K562 (cell line): ENCODE results near the gene UBE2U. TPM values are rescaled to one million over a fixed set of nuclear protein-coding genes. Genes with fewer than 3 reads are reported as not detected.

Source experiments
- ATAC-seq: fragments of 200-7000 bp; cut with Tn5 transposase; 3 replicates; pipeline ENCODE4 v1.9.1; 2020; ENCODE audit warnings: moderate library complexity
- BruUV-seq: library from RNA; stranded (reverse); fragments of 400-500 nt; replicated peaks from 2 replicates; lab custom pipeline; 2021; lab: Mats Ljungman, UMichigan
- CTCF ChIA-PET: fragments of 300-600 bp; formaldehyde crosslinking; extraction: SDS; loops from one replicate; lab custom pipeline; 2021; ENCODE audit warnings: low intra/inter-chr PET ratio; lab: Yijun Ruan, JAX
- POLR2A ChIA-PET: fragments of 300-600, 350-650 bp; sonication (Branson Sonifier 250); formaldehyde crosslinking; extraction: SDS; loops from one replicate; lab custom pipeline; 2021; ENCODE audit warnings: antibody characterized with exemption, inconsistent platforms; lab: Yijun Ruan, JAX
- DNase-seq, 4 experiments: peaks; one replicate each; pipeline versions ENCODE4 v3.0.0 to v3.0.0-alpha.2; 2011 to 2018; ENCODE audit warnings: low spot score in 3 of 4, mixed read lengths in 3 of 4; ENCODE audit errors: extremely low read depth in 1 of 4
- FAIRE-seq: peaks from 2 replicates; lab custom pipeline; 2011; peaks lifted over from hg19 to GRCh38; lab: Jason Lieb, UNC
- H2AFZ ChIP-seq: 2 replicates; pipeline ENCODE4 v1.6.0; 2011; ENCODE audit warnings: low read depth, low read length, control low read depth, inconsistent platforms
- H3K27ac ChIP-seq: fragments of 200-600 bp; 3 replicates; pipeline ENCODE4 v1.8.0; 2011; ENCODE audit warnings: low read depth, mild to moderate bottlenecking, control low read depth, inconsistent platforms, low read length, moderate library complexity, mixed read lengths; ENCODE audit errors: extremely low read depth
- H3K27me3 ChIP-seq, 2 experiments: fragments of 300-600 bp in 1 of 2; 2 replicates in 1 of 2; 3 replicates in 1 of 2; pipeline versions ENCODE4 v1.6.0 to v1.8.0; 2011; ENCODE audit warnings: inconsistent platforms in 2 of 2, low read length in 2 of 2, mild to moderate bottlenecking in 1 of 2, mixed read lengths in 1 of 2, moderate library complexity in 1 of 2; ENCODE audit not compliant: control insufficient read depth in 2 of 2, insufficient read depth in 2 of 2
- H3K36me3 ChIP-seq: fragments of 300-600 bp; 3 replicates; pipeline ENCODE4 v1.8.0; 2011; ENCODE audit warnings: mild to moderate bottlenecking, low read length, inconsistent platforms; ENCODE audit not compliant: control insufficient read depth, insufficient read depth
- H3K4me1 ChIP-seq, 2 experiments: fragments of 200-600 bp in 1 of 2; replicated peaks in 1 of 2; 2 replicates in 1 of 2; 3 replicates in 1 of 2; pipeline versions ENCODE4 v1.5.1 to v1.8.0; 2011; ENCODE audit warnings: inconsistent platforms in 2 of 2, low read length in 2 of 2, mild to moderate bottlenecking in 1 of 2, mixed read lengths in 1 of 2, moderate library complexity in 1 of 2; ENCODE audit not compliant: control insufficient read depth in 2 of 2, insufficient read depth in 2 of 2
- H3K4me2 ChIP-seq: 2 replicates; pipeline ENCODE4 v1.6.1; 2011; ENCODE audit warnings: low read length, control low read depth, inconsistent platforms, mixed read lengths; ENCODE audit not compliant: insufficient read depth
- H3K4me3 ChIP-seq: fragments of 200-600 bp; sonication (generic), shearing (Covaris generic); 2 replicates; pipeline ENCODE4 v1.5.1; 2016; ENCODE audit warnings: control low read depth, inconsistent platforms
- H3K79me2 ChIP-seq: fragments of 200-600 bp; 3 replicates; pipeline ENCODE4 v1.8.0; 2011; ENCODE audit warnings: low read length, inconsistent platforms; ENCODE audit not compliant: control insufficient read depth, insufficient read depth
- H3K9ac ChIP-seq, 2 experiments: 2 replicates each; pipeline versions ENCODE4 v1.6.0 to v1.6.1; 2011; ENCODE audit warnings: low read depth in 2 of 2, low read length in 2 of 2, control low read depth in 1 of 2, inconsistent platforms in 1 of 2, mild to moderate bottlenecking in 1 of 2, mixed read lengths in 1 of 2; ENCODE audit not compliant: insufficient read depth in 1 of 2
- H3K9me1 ChIP-seq: one replicate; pipeline ENCODE4 v1.6.0; 2011; ENCODE audit warnings: inconsistent platforms, mild to moderate bottlenecking, low read length, moderate library complexity; ENCODE audit not compliant: control insufficient read depth, insufficient read depth
- H3K9me3 ChIP-seq: replicated peaks from 2 replicates; pipeline ENCODE4 v1.5.1; 2011; ENCODE audit warnings: low read depth, low read length, inconsistent platforms; ENCODE audit not compliant: control insufficient read depth, insufficient read depth
- H4K20me1 ChIP-seq: replicated peaks from 2 replicates; pipeline ENCODE4 v1.6.1; 2011; ENCODE audit warnings: low read length, inconsistent platforms, mixed read lengths; ENCODE audit not compliant: control insufficient read depth, insufficient read depth
- CHD2 ChIP-seq: IDR thresholded peaks from 2 replicates; pipeline ENCODE4 v1.6.1; 2011; ENCODE audit warnings: low read depth, low read length
- CHD4 ChIP-seq: fragments of 200-600 bp; sonication (generic); IDR thresholded peaks from 3 replicates; pipeline ENCODE4 v1.6.1; 2012; ENCODE audit warnings: low read depth, mild to moderate bottlenecking, mixed read lengths, low read length, inconsistent platforms; ENCODE audit not compliant: insufficient read depth, insufficient replicate concordance, poor library complexity, severe bottlenecking
- CLOCK ChIP-seq: fragments of 250-450 bp; sonication (Bioruptor Pico); IDR thresholded peaks from 2 replicates; pipeline ENCODE4 v1.4.0; 2020; ENCODE audit warnings: mild to moderate bottlenecking, moderate library complexity, borderline replicate concordance
- CTCFL ChIP-seq: IDR thresholded peaks from 2 replicates; pipeline ENCODE4 v1.6.1; 2011; ENCODE audit warnings: borderline replicate concordance, low read depth, mild to moderate bottlenecking, moderate library complexity, low read length; ENCODE audit not compliant: insufficient read depth, poor library complexity, severe bottlenecking
- FUS ChIP-seq: fragments of 200-400 bp; formaldehyde crosslinking; optimal IDR thresholded peaks from 2 replicates; pipeline ENCODE3; 2017; ENCODE audit warnings: low read depth, low read length
- MLX ChIP-seq, 2 experiments: fragments of 450-650 bp in 1 of 2; sonication (generic) in 1 of 2; formaldehyde crosslinking; conservative IDR thresholded peaks; 2 replicates each; pipeline versions ENCODE4 v1.4.0 to v1.8.1; 2020 to 2022; ENCODE audit warnings: mild to moderate bottlenecking in 1 of 2, missing genetic modification reagents in 1 of 2
- MXD1 ChIP-seq: fragments of 250-450 bp; sonication (Bioruptor Pico); IDR thresholded peaks from 2 replicates; pipeline ENCODE4 v1.8.0; 2021; ENCODE audit warnings: borderline replicate concordance, mild to moderate bottlenecking, moderate library complexity; ENCODE audit not compliant: poor library complexity, severe bottlenecking
- POLR3G ChIP-seq: IDR thresholded peaks from 2 replicates; pipeline ENCODE4 v1.6.1; 2011; ENCODE audit not compliant: insufficient read length, insufficient replicate concordance; ENCODE audit errors: extremely low read depth
- VEZF1 ChIP-seq: fragments of 200-800 bp; sonication (Bioruptor generic); IDR thresholded peaks from 2 replicates; pipeline ENCODE4 v1.6.1; 2017; ENCODE audit warnings: missing genetic modification characterization, missing compliant biosample characterization
- XRCC5 ChIP-seq: fragments of 200-400 bp; formaldehyde crosslinking; IDR thresholded peaks from 2 replicates; pipeline ENCODE4 v1.6.1; 2017; ENCODE audit warnings: low read depth, mild to moderate bottlenecking, low read length
- ZNF121 ChIP-seq: sonication (generic); formaldehyde crosslinking; conservative IDR thresholded peaks from 2 replicates; pipeline ENCODE4 v1.8.0; 2022; ENCODE audit warnings: missing genetic modification reagents
- ZNF133 ChIP-seq: fragments of 250-450 bp; sonication (Bioruptor Pico); IDR thresholded peaks from 2 replicates; pipeline ENCODE4 v1.4.0; 2020; ENCODE audit warnings: mild to moderate bottlenecking
- WGBS: fragments of 100-300 bp; shearing (Covaris generic); methylation state at CpG from one replicate; pipeline ENCODE4 v1.1.6; 2016; ENCODE audit warnings: low coverage, mixed read lengths; ENCODE audit not compliant: insufficient coverage; ENCODE audit errors: missing lambda C conversion rate; 5-methylcytosine and 5-hydroxymethylcytosine counted together
- in situ Hi-C: fragments of 300-500 bp; cut with MboI; formaldehyde crosslinking; loops from 4 replicates; pipeline ENCODE4 v1.15.0; 2018; ENCODE audit warnings: inconsistent platforms, mixed read lengths
- intact Hi-C: fragments of 100-400 bp; cut with micrococcal nuclease; formaldehyde crosslinking; loops from 2 replicates; pipeline ENCODE4 v1.14.2; 2022
- polyA plus RNA-seq, 8 experiments: library from polyadenylated mRNA; depleted of rRNA in 4 of 8; stranded (reverse) in 5 of 8; unstranded in 3 of 8; fragments of >200 nt; fragmentation: Nextera tagmentation in 2 of 8; fragmentation: Illumina TruSeq in 1 of 8; extraction: Ambion mirVana in 2 of 8; extraction: Trizol in 1 of 8; gene quantifications; 2 replicates each; pipeline versions ENCODE4 v1.2.1 to v1.2.3, GENCODE V29; 2011 to 2014; ENCODE audit warnings: inconsistent platforms in 1 of 8, missing spikeins in 1 of 8
- total RNA-seq, 7 experiments: library from RNA; depleted of rRNA in 6 of 7; stranded (reverse); fragments of >200 nt in 6 of 7; fragmentation: Illumina TruSeq in 2 of 7; extraction: Trizol in 2 of 7; gene quantifications; 2 replicates each; pipeline versions ENCODE4 v1.2.1 to v1.2.3, GENCODE V29; 2011 to 2021; ENCODE audit warnings: low replicate concordance in 1 of 7

UBE2U gene
- total and polyA plus RNA-seq, 9 of the 15 experiments (the other 6 are each of a cell fraction or from before 2014, with no cell fraction given), result not detected

- no peak for FAIRE-seq
- CTCF ChIA-PET, result no interaction called here
- no TSS peak for BruUV-seq
Observed at GRCh38 chr1:64179588-64179987, 23.8 kb upstream of the UBE2U start.

More at GRCh38 chr1:64179588-64179987, 23.8 kb upstream of the UBE2U start:
- Histone ChIP-seq H3K4me2 (no peak overlapping the region), H3K36me3 (no peaks in the 10 kb centered on the region), H3K4me1 (no peaks in the 10 kb centered on the region), H3K9ac (no peak overlapping the region), H3K79me2 (no peaks in the 10 kb centered on the region), H2AFZ (no peak overlapping the region), H3K9me3 (no peaks in the 10 kb centered on the region), H3K9me1 (no peaks in the 10 kb centered on the region), H3K27me3 (peaks cover 0 to 13% of the 10 kb centered on the region in 2 experiments; a peak in 2 of 5 replicates), H3K27ac (no peak overlapping the region), H3K4me3 (no peak overlapping the region), H4K20me1 (no peaks in the 10 kb centered on the region)
- WGBS, result 0% methylated on average over 4 of the region's 4 CpGs
- DNase-seq, result no peak
- POLR2A ChIA-PET, result no interaction called here
- intact Hi-C loops (no loop called here), in situ Hi-C loops (no loop called here)
- ATAC-seq, result no peak
- TF ChIP-seq ZNF133 (CRISPR knock-in tag) (no peak), CLOCK (CRISPR knock-in tag) (no peak), XRCC5 (no peak), VEZF1 (no peak), FUS (no peak), CHD2 (no peak), POLR3G (no peak), CHD4 (no peak), ZNF121 (CRISPR knock-in tag) (no peak), MLX (CRISPR knock-in tag; conservative IDR thresholded peaks at IDR 0.05) (no peak), MXD1 (CRISPR knock-in tag) (no peak), CTCFL (no peak)
